PC-3 (cell line): ENCODE measurements around the gene RTL10.

Experiments used
- CTCF ChIP-seq: fragments of 300-600 bp; sonication (generic); conservative IDR thresholded peaks from 2 replicates; pipeline ENCODE4 v1.5.1; 2017; ENCODE audit warnings: antibody characterized with exemption, low read depth, mild to moderate bottlenecking, low read length
- EZH2phosphoT487 ChIP-seq: fragments of 300-600 bp; sonication (generic); IDR thresholded peaks from 2 replicates; pipeline ENCODE4 v1.6.1; 2018; ENCODE audit warnings: mild to moderate bottlenecking, antibody characterized with exemption, low read length, borderline replicate concordance

DNA sequence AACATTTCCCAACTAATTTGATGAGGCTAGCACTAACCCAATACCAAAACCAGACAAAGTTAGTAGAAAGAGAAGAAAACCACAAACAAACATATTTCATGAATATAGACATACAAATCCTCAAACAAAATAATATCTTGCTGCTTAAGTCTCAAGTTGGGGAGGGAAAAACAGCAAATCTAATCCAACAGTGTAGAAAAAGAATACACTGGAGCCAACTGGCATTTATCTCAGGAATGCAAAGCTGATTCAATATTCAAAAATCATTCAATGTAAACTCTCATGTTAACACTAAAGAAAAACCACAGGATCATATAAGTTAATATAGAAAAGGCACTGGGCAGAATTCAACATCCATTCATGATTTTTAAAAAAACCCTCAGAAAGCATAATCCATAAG, 18.2 kb downstream of the RTL10 start:
- TF ChIP-seq CTCF, result no peak
- no peak for TF ChIP-seq EZH2phosphoT487
